ENCODE measurements around the gene HILPDA.

Gene HILPDA

GRCh38 chr7:128415217-128415785 is 40.4 kb upstream of the HILPDA start:
- DNase-seq (ENCODE audit: insufficient read length, low spot score) (no peak), FAIRE-seq (no peak)
- no peak for TF ChIP-seq SPI1 (IDR thresholded peaks at IDR 0.05; ENCODE audit: low read depth, low read length)
- no peak for TF ChIP-seq POLR2A (IDR thresholded peaks at IDR 0.05; ENCODE audit: low read depth, low read length)
- TF ChIP-seq POU2F2 (IDR thresholded peaks at IDR 0.05; ENCODE audit: low read depth, low read length) = no peak
- TF ChIP-seq TAF1 (IDR thresholded peaks at IDR 0.05; ENCODE audit: low read depth, low read length) = no peak

DNA sequence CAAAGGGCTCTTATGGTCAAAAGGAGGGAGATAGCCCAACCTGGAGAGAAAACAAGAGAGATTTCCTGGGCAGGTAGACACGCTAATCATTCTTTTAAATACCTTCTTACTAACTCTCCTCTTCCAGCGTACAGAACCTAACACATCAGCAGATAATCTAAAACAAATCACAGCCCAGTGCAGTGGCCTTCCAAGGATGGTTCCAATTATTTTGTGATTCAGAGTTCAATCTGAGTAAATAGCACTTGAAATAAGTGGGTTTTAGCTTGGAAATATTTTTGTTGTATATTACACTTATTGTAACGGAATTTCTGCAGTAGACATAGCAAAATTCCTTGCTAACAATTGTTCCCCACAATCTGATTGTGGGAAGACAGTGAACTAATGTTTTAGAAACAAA is 38.6 kb upstream of the HILPDA start:
- TF ChIP-seq POU2F2 (IDR thresholded peaks at IDR 0.05; ENCODE audit: low read depth, low read length) (no peak), POLR2AphosphoS5 (IDR thresholded peaks at IDR 0.05; ENCODE audit: low read depth, low read length) (no peak), TAF1 (IDR thresholded peaks at IDR 0.05; ENCODE audit: low read depth, low read length) (no peak), PAX5 (IDR thresholded peaks at IDR 0.05; ENCODE audit: insufficient read depth, low read length, severe bottlenecking) (no peak), POLR2A (IDR thresholded peaks at IDR 0.05; ENCODE audit: low read depth, low read length) (no peak), SPI1 (IDR thresholded peaks at IDR 0.05; ENCODE audit: low read depth, low read length) (no peak)

DNA sequence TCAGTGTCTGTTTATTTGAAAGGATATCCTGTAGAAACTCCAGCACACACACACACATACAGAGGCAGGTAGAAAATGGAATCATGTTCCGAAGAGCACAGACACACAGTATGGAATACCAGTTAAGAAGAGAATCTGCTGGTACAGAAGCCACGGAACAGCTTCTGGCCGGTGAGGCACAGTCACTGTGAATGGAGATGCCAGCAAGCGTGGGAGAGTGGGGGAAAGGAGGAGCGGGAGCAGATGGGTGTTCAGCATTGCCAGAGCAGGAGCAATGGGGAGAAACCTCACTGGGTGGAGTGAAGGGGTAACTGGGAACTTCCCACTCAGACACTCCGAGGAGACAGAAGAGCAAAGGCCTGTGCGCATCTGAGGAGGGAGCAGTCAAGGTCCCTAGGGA is 36.4 kb upstream of the HILPDA start:
- no peak for FAIRE-seq
- DNase-seq (ENCODE audit: insufficient read length, low spot score) = no peak
- TF ChIP-seq POLR2AphosphoS5 (IDR thresholded peaks at IDR 0.05; ENCODE audit: low read depth, low read length) (no peak), TAF1 (IDR thresholded peaks at IDR 0.05; ENCODE audit: low read depth, low read length) (no peak), POU2F2 (IDR thresholded peaks at IDR 0.05; ENCODE audit: low read depth, low read length) (no peak), POLR2A (IDR thresholded peaks at IDR 0.05; ENCODE audit: low read depth, low read length) (no peak), PAX5 (IDR thresholded peaks at IDR 0.05; ENCODE audit: insufficient read depth, low read length, severe bottlenecking) (no peak), SPI1 (IDR thresholded peaks at IDR 0.05; ENCODE audit: low read depth, low read length) (no peak)

More for the DNA sequence above, 38.6 kb upstream of the HILPDA start:
- DNase-seq (ENCODE audit: insufficient read length, low spot score) = no peak
- FAIRE-seq = no peak

DNA sequence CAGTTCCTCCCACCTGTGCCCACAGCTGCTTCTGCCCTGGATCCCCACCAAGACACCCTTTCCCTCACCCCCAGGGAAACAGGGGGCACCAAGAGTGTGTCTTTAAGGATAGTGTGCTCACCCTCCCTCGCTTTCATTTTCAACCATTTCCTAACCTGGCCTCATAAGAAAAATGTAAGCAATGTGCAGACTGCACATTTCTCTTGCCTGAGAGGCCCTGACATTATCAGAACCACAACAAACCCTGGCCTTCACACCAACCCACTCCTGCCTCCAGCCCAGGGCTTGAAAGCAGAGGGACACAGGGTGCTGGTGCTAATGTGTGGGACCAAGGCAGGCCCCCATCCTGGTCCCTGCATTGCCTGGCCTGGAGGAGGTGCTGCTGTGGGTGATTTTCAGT is 34.9 kb upstream of the HILPDA start:
- FAIRE-seq = no peak
- TF ChIP-seq POU2F2 (IDR thresholded peaks at IDR 0.05; ENCODE audit: low read depth, low read length) = no peak
- TF ChIP-seq SPI1 (IDR thresholded peaks at IDR 0.05; ENCODE audit: low read depth, low read length) = no peak
- no peak for TF ChIP-seq POLR2AphosphoS5 (IDR thresholded peaks at IDR 0.05; ENCODE audit: low read depth, low read length)
- no peak for TF ChIP-seq POLR2A (IDR thresholded peaks at IDR 0.05; ENCODE audit: low read depth, low read length)
- no peak for TF ChIP-seq TAF1 (IDR thresholded peaks at IDR 0.05; ENCODE audit: low read depth, low read length)
- TF ChIP-seq PAX5 (IDR thresholded peaks at IDR 0.05; ENCODE audit: insufficient read depth, low read length, severe bottlenecking) = no peak

GRCh38 chr7:128421384-128421783 is 34.3 kb upstream of the HILPDA start:
- FAIRE-seq (no peak), DNase-seq (ENCODE audit: insufficient read length, low spot score) (no peak)
- TF ChIP-seq POLR2A (IDR thresholded peaks at IDR 0.05; ENCODE audit: low read depth, low read length) (no peak), TAF1 (IDR thresholded peaks at IDR 0.05; ENCODE audit: low read depth, low read length) (no peak), POU2F2 (IDR thresholded peaks at IDR 0.05; ENCODE audit: low read depth, low read length) (no peak), PAX5 (IDR thresholded peaks at IDR 0.05; ENCODE audit: insufficient read depth, low read length, severe bottlenecking) (no peak), SPI1 (IDR thresholded peaks at IDR 0.05; ENCODE audit: low read depth, low read length) (no peak), POLR2AphosphoS5 (IDR thresholded peaks at IDR 0.05; ENCODE audit: low read depth, low read length) (no peak)

More for the DNA sequence above, 34.9 kb upstream of the HILPDA start:
- DNase-seq (ENCODE audit: insufficient read length, low spot score) = no peak

DNA sequence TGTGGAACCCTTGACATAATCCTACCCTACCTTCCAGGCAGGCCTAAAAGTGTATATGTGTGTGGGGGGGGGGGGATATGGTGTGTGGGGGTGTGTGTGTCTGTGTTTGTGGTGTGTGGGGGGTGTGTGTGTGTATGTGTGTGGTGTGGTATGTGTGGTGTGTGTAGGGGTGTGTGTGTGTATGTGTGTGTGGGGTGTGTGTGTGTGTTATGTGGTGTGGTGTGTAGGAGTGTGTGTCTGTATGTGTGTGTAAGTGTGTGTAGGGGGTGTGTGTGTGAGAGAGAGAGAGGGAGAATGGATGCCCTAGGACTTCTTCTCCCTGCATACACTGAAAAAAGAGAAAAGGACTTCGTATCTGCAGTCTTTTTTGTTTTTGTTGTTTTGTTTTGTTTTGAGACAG is 33.6 kb upstream of the HILPDA start:
- no peak for DNase-seq (ENCODE audit: insufficient read length, low spot score)
- FAIRE-seq = no peak
- no peak for TF ChIP-seq PAX5 (IDR thresholded peaks at IDR 0.05; ENCODE audit: insufficient read depth, low read length, severe bottlenecking)
- no peak for TF ChIP-seq POU2F2 (IDR thresholded peaks at IDR 0.05; ENCODE audit: low read depth, low read length)
- TF ChIP-seq POLR2A (IDR thresholded peaks at IDR 0.05; ENCODE audit: low read depth, low read length) = no peak
- TF ChIP-seq SPI1 (IDR thresholded peaks at IDR 0.05; ENCODE audit: low read depth, low read length) = no peak
- TF ChIP-seq POLR2AphosphoS5 (IDR thresholded peaks at IDR 0.05; ENCODE audit: low read depth, low read length) = no peak
- no peak for TF ChIP-seq TAF1 (IDR thresholded peaks at IDR 0.05; ENCODE audit: low read depth, low read length)

- no peak for FAIRE-seq
- no peak for TF ChIP-seq POU2F2 (IDR thresholded peaks at IDR 0.05; ENCODE audit: low read depth, low read length)
- TF ChIP-seq POLR2AphosphoS5 (IDR thresholded peaks at IDR 0.05; ENCODE audit: low read depth, low read length) = no peak
- TF ChIP-seq SPI1 (IDR thresholded peaks at IDR 0.05; ENCODE audit: low read depth, low read length) = no peak
- TF ChIP-seq POLR2A (IDR thresholded peaks at IDR 0.05; ENCODE audit: low read depth, low read length) = no peak
- no peak for TF ChIP-seq PAX5 (IDR thresholded peaks at IDR 0.05; ENCODE audit: insufficient read depth, low read length, severe bottlenecking)
- no peak for TF ChIP-seq TAF1 (IDR thresholded peaks at IDR 0.05; ENCODE audit: low read depth, low read length)
- DNase-seq (ENCODE audit: insufficient read length, low spot score) = no peak
Measured at GRCh38 chr7:128422842-128423241, 32.8 kb upstream of the HILPDA start.

DNA sequence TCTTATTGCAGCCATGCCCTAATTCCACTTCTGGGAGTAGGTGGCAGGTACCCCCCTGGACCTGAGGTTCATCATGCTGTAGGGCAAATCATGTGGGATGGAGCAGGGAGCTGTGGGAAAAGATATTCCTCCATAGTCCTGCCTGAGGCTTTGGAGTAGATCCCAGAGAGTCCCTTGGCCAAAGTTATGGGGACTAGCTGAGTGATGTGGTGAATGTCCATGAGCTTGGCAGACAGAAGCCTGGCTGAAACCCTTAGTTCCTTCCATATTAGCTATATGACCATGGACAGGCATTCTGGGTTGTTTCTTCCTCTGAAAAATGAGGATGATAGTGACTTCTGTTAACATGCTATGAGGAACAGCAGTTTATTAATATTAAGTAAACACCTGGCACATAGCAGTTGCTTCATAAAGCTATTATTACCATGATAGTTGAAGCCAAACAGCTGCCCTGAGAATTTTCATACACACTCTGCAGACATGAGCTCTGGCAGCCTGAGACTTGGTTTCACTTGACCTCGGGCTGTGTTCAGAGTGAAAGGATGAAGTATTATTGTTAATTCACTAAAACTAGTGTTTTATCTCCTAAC is 30.9 kb upstream of the HILPDA start:
- DNase-seq (ENCODE audit: insufficient read length, low spot score) = no peak
- TF ChIP-seq POU2F2 (IDR thresholded peaks at IDR 0.05; ENCODE audit: low read depth, low read length) = no peak
- TF ChIP-seq POLR2A (IDR thresholded peaks at IDR 0.05; ENCODE audit: low read depth, low read length) = no peak
- TF ChIP-seq TAF1 (IDR thresholded peaks at IDR 0.05; ENCODE audit: low read depth, low read length) = no peak
- no peak for TF ChIP-seq POLR2AphosphoS5 (IDR thresholded peaks at IDR 0.05; ENCODE audit: low read depth, low read length)
- no peak for TF ChIP-seq PAX5 (IDR thresholded peaks at IDR 0.05; ENCODE audit: insufficient read depth, low read length, severe bottlenecking)
- TF ChIP-seq SPI1 (IDR thresholded peaks at IDR 0.05; ENCODE audit: low read depth, low read length) = no peak
- no peak for FAIRE-seq

DNA sequence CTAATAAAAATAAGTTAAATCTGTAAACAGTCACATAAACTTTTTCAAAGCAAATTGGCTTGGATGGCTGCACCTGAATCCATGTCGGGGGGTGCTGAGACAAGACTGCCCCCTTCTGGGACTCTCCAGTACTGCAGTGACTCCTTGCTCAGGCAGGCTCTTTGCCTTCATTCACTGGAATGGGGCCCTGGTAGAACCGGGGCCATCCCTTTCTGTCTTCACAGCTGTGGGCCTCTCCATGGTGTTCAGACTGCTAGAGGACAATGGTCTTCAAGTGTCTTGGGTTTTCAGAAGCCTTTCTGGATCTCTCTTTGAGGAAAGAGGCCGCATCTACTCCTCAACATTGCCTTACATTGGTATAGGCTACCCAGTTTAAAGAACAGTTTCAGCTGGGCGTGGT is 29.8 kb upstream of the HILPDA start:
- FAIRE-seq (no peak), DNase-seq (ENCODE audit: insufficient read length, low spot score) (no peak)
- TF ChIP-seq POLR2A (IDR thresholded peaks at IDR 0.05; ENCODE audit: low read depth, low read length) = no peak
- TF ChIP-seq POU2F2 (IDR thresholded peaks at IDR 0.05; ENCODE audit: low read depth, low read length) = no peak
- TF ChIP-seq TAF1 (IDR thresholded peaks at IDR 0.05; ENCODE audit: low read depth, low read length) = no peak
- TF ChIP-seq POLR2AphosphoS5 (IDR thresholded peaks at IDR 0.05; ENCODE audit: low read depth, low read length) = no peak
- TF ChIP-seq SPI1 (IDR thresholded peaks at IDR 0.05; ENCODE audit: low read depth, low read length) = no peak
- TF ChIP-seq PAX5 (IDR thresholded peaks at IDR 0.05; ENCODE audit: insufficient read depth, low read length, severe bottlenecking) = no peak

Measured in GM12891 (cell line).